ENCODE results near the gene ROM1. TPM values are rescaled to one million over a fixed set of nuclear protein-coding genes. Genes with fewer than 3 reads are reported as not detected.
A peak's percentile ranks its signal among the peaks of the same experiment; 100 is the strongest.
"Not testable (repeated sequence)": the region's sequence is repeated elsewhere in the genome, so short reads cannot be mapped to it uniquely, and the experiment has no call there.

The ROM1 gene
- total RNA-seq, 1 experiment from 2014 or later: 2.5 TPM

GRCh38 chr11:62608776-62609175 is 4.3 kb upstream of the ROM1 start:
- DNase-seq (ENCODE audit: low read depth): no peak

GRCh38 chr11:62610403-62610802 is 2.7 kb upstream of the ROM1 start:
- no peak for DNase-seq (ENCODE audit: low read depth)

- DNase-seq (ENCODE audit: low read depth): no peak
Observed at GRCh38 chr11:62610814-62611704, 2.0 kb upstream of the ROM1 start.

GRCh38 chr11:62611705-62612365 is 1.2 kb upstream of the ROM1 start:
- DNase-seq (ENCODE audit: low read depth): peak; percentile 77

GRCh38 chr11:62613291-62613778 is 278 bp downstream of the ROM1 start:
- DNase-seq (ENCODE audit: low read depth): no peak

GRCh38 chr11:62614275-62614674 is 1.2 kb downstream of the ROM1 start:
- no peak for DNase-seq (ENCODE audit: low read depth)

GRCh38 chr11:62615521-62615920 is 2.5 kb downstream of the ROM1 start:
- DNase-seq (ENCODE audit: low read depth): no peak

- DNase-seq (ENCODE audit: low read depth): not testable (repeated sequence)
Observed at GRCh38 chr11:62616957-62617356, 3.9 kb downstream of the ROM1 start.

- no peak for DNase-seq (ENCODE audit: low read depth)
Observed at GRCh38 chr11:62621027-62621566, 8.0 kb downstream of the ROM1 start.

GRCh38 chr11:62621567-62622470 is 8.8 kb downstream of the ROM1 start, which contains the start of gene B3GAT3:
Gene B3GAT3, minus strand, starts transcription at chr11:62621986. Its CDS starts 39 bp downstream, at chr11:62621947.
- peak; percentile 98 for DNase-seq (ENCODE audit: low read depth)

GRCh38 chr11:62622476-62623089 is 9.5 kb downstream of the ROM1 start:
- DNase-seq (ENCODE audit: low read depth): no peak

- DNase-seq (ENCODE audit: low read depth): no peak
Observed at GRCh38 chr11:62627713-62628112, 14.7 kb downstream of the ROM1 start.

- no peak for DNase-seq (ENCODE audit: low read depth)
Observed at GRCh38 chr11:62632492-62632891, 19.4 kb downstream of the ROM1 start.

GRCh38 chr11:62644220-62644619 is 31.2 kb downstream of the ROM1 start:
- no peak for DNase-seq (ENCODE audit: low read depth)

GRCh38 chr11:62645671-62645945 is 32.6 kb downstream of the ROM1 start:
- DNase-seq (ENCODE audit: low read depth): no peak

- DNase-seq (ENCODE audit: low read depth): peak; percentile 97
Observed at GRCh38 chr11:62645946-62646824, 33.1 kb downstream of the ROM1 start, which contains the start of gene GANAB. Gene GANAB, minus strand, starts transcription at chr11:62646613. Its CDS starts 14 bp downstream, at chr11:62646599.

- no peak for DNase-seq (ENCODE audit: low read depth)
Observed at GRCh38 chr11:62646825-62647608, 34.0 kb downstream of the ROM1 start.

- peak; percentile 21 for DNase-seq (ENCODE audit: low read depth)
Observed at GRCh38 chr11:62647609-62648005, 34.5 kb downstream of the ROM1 start.
